Nephron progenitor cell (in vitro differentiated cells): ENCODE data around the gene RPS6KA2.
"Not testable (repeated sequence)": the region's sequence is repeated elsewhere in the genome, so short reads cannot be mapped to it uniquely, and the experiment has no call there.

Source experiments
- DNase-seq: peaks from one replicate; pipeline ENCODE4 v3.0.0; 2021
- H3K27ac Mint-ChIP-seq: 2 replicates; pipeline ENCODE4 v1.8.0; 2021; ENCODE audit warnings: mild to moderate bottlenecking, moderate library complexity, mixed read lengths
- H3K27me3 Mint-ChIP-seq: 2 replicates; pipeline ENCODE4 v1.8.0; 2021; ENCODE audit warnings: mild to moderate bottlenecking, low read depth, mixed read lengths; ENCODE audit not compliant: poor library complexity
- H3K36me3 Mint-ChIP-seq: 2 replicates; pipeline ENCODE4 v1.8.0; 2021; ENCODE audit warnings: low read depth, mixed read lengths
- H3K4me1 Mint-ChIP-seq: 2 replicates; pipeline ENCODE4 v1.8.0; 2021; ENCODE audit warnings: mixed read lengths
- H3K4me3 Mint-ChIP-seq: 2 replicates; pipeline ENCODE4 v1.8.0; 2021; ENCODE audit warnings: mild to moderate bottlenecking, moderate library complexity, mixed read lengths
- H3K9me3 Mint-ChIP-seq: 2 replicates; pipeline ENCODE4 v1.8.0; 2021; ENCODE audit warnings: mild to moderate bottlenecking, moderate library complexity, mixed read lengths
- TF ChIP-seq, protein P1 (sequence below): fragments of 200-600 bp; sonication (generic); IDR thresholded peaks from 2 replicates; pipeline ENCODE4 v1.5.0; 2021; ENCODE audit warnings: antibody characterized with exemption

Gene RPS6KA2

DNA sequence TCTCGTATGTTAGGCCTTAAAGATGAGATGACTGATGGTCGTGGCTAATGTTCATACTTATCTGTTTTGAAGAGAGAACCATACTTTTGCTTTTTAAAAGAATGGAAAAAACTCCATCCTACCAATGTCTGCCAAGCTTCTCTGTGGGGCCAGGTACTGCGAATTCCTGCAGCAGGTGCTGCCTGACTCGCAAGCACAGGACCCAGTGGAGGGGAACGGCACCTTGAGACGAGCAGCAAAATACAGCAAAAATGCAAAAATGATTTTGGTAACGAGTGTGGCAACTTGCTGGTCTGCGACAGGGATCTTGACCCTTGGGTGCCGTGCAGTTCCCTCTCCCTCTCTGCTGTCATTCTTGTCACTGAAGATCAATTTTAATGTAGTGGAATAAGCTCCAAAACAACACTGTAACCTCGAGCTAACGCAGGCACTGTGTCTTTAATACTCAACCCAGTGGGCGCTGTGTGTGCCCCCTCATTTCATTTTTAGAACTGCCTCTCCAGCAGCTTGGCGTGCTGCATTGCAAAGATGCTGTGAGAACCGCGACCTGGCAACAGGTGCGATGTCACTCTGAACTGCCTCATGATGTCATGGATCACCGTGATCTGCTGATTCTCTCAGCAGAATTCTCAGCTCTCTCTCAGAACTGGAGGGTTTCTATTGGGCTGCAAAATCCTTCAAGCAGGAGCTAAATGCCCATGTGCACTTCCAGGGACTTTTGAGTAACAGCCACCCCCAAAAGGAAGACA is 92.2 kb downstream of the RPS6KA2 start:
- no peaks in the 10 kb centered on the region for H3K9me3 Mint-ChIP-seq
- H3K36me3 Mint-ChIP-seq = peaks cover 3% of the 10 kb centered on the region
- H3K27ac Mint-ChIP-seq = no peak overlapping the region
- TF ChIP-seq, protein P1, sequence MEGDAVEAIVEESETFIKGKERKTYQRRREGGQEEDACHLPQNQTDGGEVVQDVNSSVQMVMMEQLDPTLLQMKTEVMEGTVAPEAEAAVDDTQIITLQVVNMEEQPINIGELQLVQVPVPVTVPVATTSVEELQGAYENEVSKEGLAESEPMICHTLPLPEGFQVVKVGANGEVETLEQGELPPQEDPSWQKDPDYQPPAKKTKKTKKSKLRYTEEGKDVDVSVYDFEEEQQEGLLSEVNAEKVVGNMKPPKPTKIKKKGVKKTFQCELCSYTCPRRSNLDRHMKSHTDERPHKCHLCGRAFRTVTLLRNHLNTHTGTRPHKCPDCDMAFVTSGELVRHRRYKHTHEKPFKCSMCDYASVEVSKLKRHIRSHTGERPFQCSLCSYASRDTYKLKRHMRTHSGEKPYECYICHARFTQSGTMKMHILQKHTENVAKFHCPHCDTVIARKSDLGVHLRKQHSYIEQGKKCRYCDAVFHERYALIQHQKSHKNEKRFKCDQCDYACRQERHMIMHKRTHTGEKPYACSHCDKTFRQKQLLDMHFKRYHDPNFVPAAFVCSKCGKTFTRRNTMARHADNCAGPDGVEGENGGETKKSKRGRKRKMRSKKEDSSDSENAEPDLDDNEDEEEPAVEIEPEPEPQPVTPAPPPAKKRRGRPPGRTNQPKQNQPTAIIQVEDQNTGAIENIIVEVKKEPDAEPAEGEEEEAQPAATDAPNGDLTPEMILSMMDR = no peak
- H3K27me3 Mint-ChIP-seq = peaks cover 6% of the 10 kb centered on the region
- H3K4me3 Mint-ChIP-seq = no peak overlapping the region
- peaks cover 5% of the 10 kb centered on the region for H3K4me1 Mint-ChIP-seq
- no peak for DNase-seq

DNA sequence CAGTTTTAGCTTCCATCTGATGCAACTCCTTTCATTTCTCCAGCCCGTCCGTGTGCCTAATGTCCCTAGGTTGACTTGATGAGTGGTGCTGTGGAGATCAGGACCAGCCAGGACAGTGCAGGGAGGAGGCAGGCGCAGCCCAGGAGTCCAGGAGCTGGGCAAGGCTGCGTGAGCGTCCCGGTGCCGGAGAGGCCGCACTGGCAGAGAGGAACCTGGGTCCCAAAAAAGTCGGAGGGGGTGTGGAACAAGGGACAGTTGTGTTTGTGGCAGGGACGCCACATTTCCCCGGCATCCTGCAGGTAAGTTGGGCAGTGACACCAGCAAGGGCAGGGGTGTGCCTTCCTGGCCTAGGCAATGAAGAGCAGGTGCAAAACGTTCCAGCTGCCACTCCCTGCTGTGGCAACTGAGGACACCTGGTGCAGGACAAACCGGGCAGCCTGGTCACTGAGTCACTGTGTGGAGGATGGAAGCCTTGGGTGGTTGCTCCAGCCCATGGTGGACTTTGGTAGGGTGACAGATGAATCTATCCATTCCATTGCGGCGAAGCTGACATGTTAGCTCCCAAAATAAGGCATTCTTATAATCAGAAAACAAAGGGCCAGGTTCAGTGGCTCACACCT is 93.7 kb downstream of the RPS6KA2 start:
- Mint-ChIP-seq H3K36me3 (peaks cover 9% of the 10 kb centered on the region), H3K4me1 (no peaks in the 10 kb centered on the region), H3K4me3 (no peak overlapping the region), H3K9me3 (no peaks in the 10 kb centered on the region), H3K27me3 (peaks cover 2% of the 10 kb centered on the region), H3K27ac (no peak overlapping the region)
- TF ChIP-seq, protein P1 = no peak
- DNase-seq = no peak

DNA sequence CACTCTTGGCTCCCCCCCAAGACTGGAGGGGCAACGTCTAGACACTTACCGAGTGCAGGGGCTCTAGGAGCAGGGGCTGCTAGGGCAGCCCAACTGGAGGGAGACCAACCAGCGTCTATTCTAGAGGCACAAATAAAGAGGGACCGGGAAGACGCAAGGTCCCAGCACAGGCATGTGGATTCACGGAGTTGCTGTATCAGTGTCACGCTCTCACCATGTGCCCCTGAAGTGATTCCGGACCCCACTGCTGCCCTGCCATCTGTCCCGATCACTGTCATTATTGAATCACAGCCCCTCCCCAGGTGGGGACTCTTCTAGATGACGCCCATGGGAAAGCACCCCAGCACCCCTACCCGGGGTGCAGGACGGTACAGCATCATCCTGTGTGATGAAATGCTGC is 94.7 kb downstream of the RPS6KA2 start:
- TF ChIP-seq, protein P1 = no peak
- peaks cover 6% of the 10 kb centered on the region for H3K27me3 Mint-ChIP-seq
- H3K36me3 Mint-ChIP-seq = peaks cover 13% of the 10 kb centered on the region
- no peak overlapping the region for H3K27ac Mint-ChIP-seq
- H3K4me1 Mint-ChIP-seq = peaks cover 6% of the 10 kb centered on the region
- no peak for DNase-seq
- H3K4me3 Mint-ChIP-seq = no peak overlapping the region
- H3K9me3 Mint-ChIP-seq = peaks cover 3% of the 10 kb centered on the region

DNA sequence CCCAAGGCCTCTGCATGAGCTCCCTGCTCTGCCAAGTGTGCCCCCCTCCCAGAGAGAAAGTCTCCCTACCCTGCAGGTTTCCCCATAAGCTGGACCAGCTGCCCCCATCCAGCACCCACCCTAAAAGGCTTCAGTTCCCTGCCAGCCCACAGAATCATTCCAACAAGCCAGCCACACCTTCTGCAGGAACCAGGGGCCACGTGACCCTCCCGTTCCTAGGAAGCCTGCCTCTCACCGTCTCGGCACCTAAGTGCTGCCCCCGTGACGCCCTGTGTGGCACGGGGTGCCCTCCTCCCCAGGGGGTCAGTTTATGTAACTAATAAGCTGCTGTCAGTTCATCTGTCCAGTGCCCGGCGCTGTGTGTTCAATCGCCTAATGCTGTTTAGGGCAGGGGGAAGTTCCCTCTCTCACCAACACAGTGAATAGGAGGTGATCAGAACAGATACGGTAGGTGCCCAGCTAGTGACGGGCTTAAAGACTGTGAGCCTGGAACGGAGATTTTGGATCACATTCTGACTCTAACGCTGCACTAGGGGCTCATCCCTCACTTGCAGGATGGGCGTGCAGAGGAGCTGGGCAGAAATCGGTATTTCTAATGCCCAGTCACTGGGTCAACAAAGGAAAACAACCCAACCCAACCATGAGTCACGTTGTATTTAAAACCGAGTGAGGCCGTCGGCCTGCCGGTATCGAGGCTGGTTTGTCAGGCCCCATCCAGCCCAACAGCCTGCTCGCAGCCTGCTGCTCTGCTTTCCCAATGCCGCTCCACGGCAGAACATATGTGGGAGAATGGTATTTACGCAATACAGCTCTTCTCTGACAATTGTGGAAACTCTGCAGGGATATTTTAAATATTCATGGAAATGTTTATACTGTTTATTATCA is 96.6 kb downstream of the RPS6KA2 start:
- no peak overlapping the region for H3K4me3 Mint-ChIP-seq
- no peak for DNase-seq
- peaks cover 13% of the 10 kb centered on the region for H3K4me1 Mint-ChIP-seq
- H3K27ac Mint-ChIP-seq = no peak overlapping the region
- H3K27me3 Mint-ChIP-seq = peaks cover 6% of the 10 kb centered on the region
- peaks cover 13% of the 10 kb centered on the region for H3K36me3 Mint-ChIP-seq
- TF ChIP-seq, protein P1 = no peak
- peaks cover 3% of the 10 kb centered on the region for H3K9me3 Mint-ChIP-seq

DNA sequence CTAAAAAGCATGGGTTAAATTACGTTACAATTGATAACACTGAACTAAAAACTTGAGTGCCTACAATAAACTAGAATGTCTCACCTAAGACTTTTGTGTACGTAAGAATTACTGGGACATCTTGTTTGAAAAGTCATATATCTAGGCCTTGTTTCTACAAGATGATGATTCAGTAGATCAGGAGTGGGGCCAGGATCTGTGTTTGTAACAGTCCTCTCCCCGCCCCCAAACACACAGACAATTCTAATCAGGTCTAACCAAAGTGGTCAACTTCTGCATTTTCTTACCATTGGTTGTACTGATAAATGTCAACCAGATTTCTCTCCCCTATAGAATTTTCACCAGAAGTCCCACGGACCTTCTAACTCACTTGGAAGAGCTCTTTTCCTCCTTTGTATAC is 97.5 kb downstream of the RPS6KA2 start:
- DNase-seq = no peak
- TF ChIP-seq, protein P1 = no peak
- H3K9me3 Mint-ChIP-seq = peaks cover 3% of the 10 kb centered on the region
- peaks cover 6% of the 10 kb centered on the region for H3K27me3 Mint-ChIP-seq
- peaks cover 14% of the 10 kb centered on the region for H3K4me1 Mint-ChIP-seq
- H3K36me3 Mint-ChIP-seq = peaks cover 13% of the 10 kb centered on the region
- no peak overlapping the region for H3K4me3 Mint-ChIP-seq
- H3K27ac Mint-ChIP-seq = no peak overlapping the region

DNA sequence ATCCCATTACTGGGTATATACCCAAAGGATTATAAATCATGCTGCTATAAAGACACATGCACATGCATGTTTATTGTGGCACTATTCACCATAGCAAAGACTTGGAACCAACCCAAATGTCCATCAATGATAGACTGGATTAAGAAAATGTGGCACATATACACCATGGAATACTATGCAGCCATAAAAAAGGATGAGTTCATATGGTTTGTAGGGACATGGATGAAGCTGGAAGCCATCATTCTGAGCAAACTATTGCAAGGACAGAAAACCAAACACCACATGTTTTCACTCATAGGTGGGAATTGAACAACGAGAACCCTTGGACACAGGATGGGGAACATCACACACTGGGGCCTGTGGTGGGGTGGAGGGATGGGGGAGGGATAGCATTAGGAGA is 98.0 kb downstream of the RPS6KA2 start:
- not testable (repeated sequence) for H3K27me3 Mint-ChIP-seq, H3K9me3 Mint-ChIP-seq, H3K4me3 Mint-ChIP-seq, H3K27ac Mint-ChIP-seq, DNase-seq
- peaks cover 19% of the 10 kb centered on the region for H3K4me1 Mint-ChIP-seq
- H3K36me3 Mint-ChIP-seq = peaks cover 13% of the 10 kb centered on the region
